Smooth muscle cell of the pulmonary artery (primary cell): ENCODE results near the gene AP4E1. TPM values are rescaled to one million over a fixed set of nuclear protein-coding genes. Genes with fewer than 3 reads are reported as not detected.

Source experiments
- total RNA-seq: library from RNA; depleted of rRNA; stranded (reverse); fragments of >200 nt; gene quantifications from 2 replicates; pipeline ENCODE4 v1.2.3, GENCODE V29; 2014

The AP4E1 gene
- 13.0 and 16.6 TPM in 2 replicates for total RNA-seq

DNA sequence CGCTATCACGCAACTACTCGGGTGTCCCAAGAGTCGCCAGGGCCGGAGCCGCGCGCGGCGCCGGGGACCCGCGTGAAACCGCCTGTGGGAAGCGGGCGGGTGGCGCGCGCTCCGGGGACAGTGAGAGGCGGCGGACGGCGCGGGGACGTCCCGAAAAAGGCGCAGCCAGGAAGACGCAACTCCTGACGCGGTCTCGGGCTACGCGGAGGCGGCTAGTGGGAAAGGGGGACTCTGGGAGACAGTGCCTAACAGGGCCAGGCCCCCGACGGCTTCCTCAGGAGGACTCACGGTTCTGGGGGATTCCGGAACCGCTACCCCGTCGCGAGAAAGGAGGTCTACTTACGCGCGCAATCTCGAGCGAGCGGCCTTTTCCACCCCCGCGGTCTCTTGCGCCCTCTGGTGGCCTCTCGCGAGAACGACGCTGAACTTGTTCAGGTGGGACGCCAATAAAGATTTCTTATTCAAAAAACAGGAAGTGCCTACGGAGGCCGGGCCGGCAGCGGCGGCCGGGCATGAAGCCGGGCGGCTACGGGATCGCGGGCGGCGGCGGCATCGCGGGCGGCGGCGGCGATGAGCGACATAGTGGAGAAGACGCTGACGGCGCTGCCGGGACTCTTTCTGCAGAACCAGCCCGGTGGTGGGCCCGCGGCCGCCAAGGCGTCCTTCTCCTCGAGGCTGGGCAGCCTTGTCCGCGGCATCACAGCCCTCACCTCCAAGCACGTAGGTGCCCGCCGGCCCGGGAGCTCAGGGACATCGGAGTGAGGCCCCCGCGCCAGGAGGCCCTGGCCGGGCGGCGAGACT is at the start of gene AP4E1:
AP4E1 (plus strand) TSS at position 475 of the 801 bp plus-strand sequence; CDS start at position 571, 96 bp downstream.

Other genes starting within 250 kb of the AP4E1 start
- 52.7 and 55.2 TPM in 2 replicates for gene TRPM7, start 221.9 kb upstream of the AP4E1 start, total RNA-seq
- gene SPPL2A, start 143.0 kb upstream of the AP4E1 start, total RNA-seq = 135 and 157 TPM in 2 replicates
- gene TNFAIP8L3, start 186.2 kb downstream of the AP4E1 start, total RNA-seq = 6.9 and 7.4 TPM in 2 replicates